GM12878 (cell line): ENCODE measurements around the gene ZNF142. TPM values are rescaled to one million over a fixed set of nuclear protein-coding genes. Genes with fewer than 3 reads are reported as not detected.

Source experiments
- ATAC-seq: fragments of 200-7000 bp; cut with Tn5 transposase; 3 replicates; pipeline ENCODE4 v1.9.1; 2020; ENCODE audit warnings: mild to moderate bottlenecking, moderate library complexity
- BruUV-seq: library from RNA; stranded (reverse); fragments of 400-500 nt; replicated peaks from 2 replicates; lab custom pipeline; 2021; lab: Mats Ljungman, UMichigan
- CTCF ChIA-PET: fragments of 300-600 bp; sonication (Branson Sonifier 250); formaldehyde crosslinking; extraction: SDS; loops from one replicate; lab custom pipeline; 2021; ENCODE audit warnings: inconsistent platforms; lab: Yijun Ruan, JAX
- POLR2A ChIA-PET: fragments of 350-600 bp; formaldehyde crosslinking; extraction: SDS; loops from one replicate; lab custom pipeline; 2021; ENCODE audit warnings: inconsistent platforms; lab: Charles Lee
- RAD21 ChIA-PET: fragments of 300-600 bp; sonication (Branson Sonifier 250); formaldehyde crosslinking; loops from one replicate; lab custom pipeline; 2023; ENCODE audit warnings: antibody characterized with exemption; ENCODE audit not compliant: unreplicated experiment; lab: Charles Lee
- SMC1A ChIA-PET: fragments of 300-600 bp; sonication (Branson Sonifier 250); formaldehyde crosslinking; loops from one replicate; lab custom pipeline; 2023; ENCODE audit not compliant: unreplicated experiment, uncharacterized antibody; lab: Charles Lee
- DNase-seq: peaks from one replicate; pipeline ENCODE4 v3.0.0-alpha.2; 2011; ENCODE audit warnings: low read depth, low spot score
- FAIRE-seq: peaks from 3 replicates; lab custom pipeline; 2011; peaks lifted over from hg19 to GRCh38; lab: Jason Lieb, UNC
- H2AFZ ChIP-seq: 2 replicates; pipeline ENCODE4 v1.6.0; 2011; ENCODE audit warnings: low read depth, low read length, control low read depth; ENCODE audit not compliant: control insufficient read depth
- H3K27ac ChIP-seq: 2 replicates; pipeline ENCODE4 v1.5.1; 2011; ENCODE audit warnings: control low read depth; ENCODE audit not compliant: control insufficient read depth, insufficient read depth
- H3K27me3 ChIP-seq, 2 experiments: replicated peaks in 1 of 2; 2 replicates each; pipeline versions ENCODE4 v1.6.0 to v1.6.1; 2011; ENCODE audit warnings: low read length in 1 of 2; ENCODE audit not compliant: control insufficient read depth in 2 of 2, insufficient read depth in 2 of 2
- H3K36me3 ChIP-seq, 2 experiments: 2 replicates each; pipeline ENCODE4 v1.5.1; 2011; ENCODE audit warnings: low read length in 1 of 2; ENCODE audit not compliant: control insufficient read depth in 2 of 2, insufficient read depth in 2 of 2
- H3K4me1 ChIP-seq: 2 replicates; pipeline ENCODE4 v1.6.1; 2011; ENCODE audit warnings: mild to moderate bottlenecking, low read length, moderate library complexity, mixed read lengths; ENCODE audit not compliant: control insufficient read depth, insufficient read depth
- H3K4me2 ChIP-seq: 2 replicates; pipeline ENCODE4 v1.6.0; 2011; ENCODE audit warnings: control low read depth; ENCODE audit not compliant: control insufficient read depth, insufficient read depth
- H3K4me3 ChIP-seq: fragments of 200-600 bp; sonication (generic); 2 replicates; pipeline ENCODE4 v1.5.1; 2016
- H3K79me2 ChIP-seq: 2 replicates; pipeline ENCODE4 v1.6.0; 2011; ENCODE audit warnings: low read length; ENCODE audit not compliant: control insufficient read depth, insufficient read depth
- H3K9ac ChIP-seq: 2 replicates; pipeline ENCODE4 v1.8.0; 2011; ENCODE audit warnings: low read length, control low read depth, mixed read lengths; ENCODE audit not compliant: control insufficient read depth, insufficient read depth
- H3K9me3 ChIP-seq: replicated peaks from 3 replicates; pipeline ENCODE4 v1.5.1; 2011; ENCODE audit warnings: mild to moderate bottlenecking, low read length; ENCODE audit not compliant: control insufficient read depth, insufficient read depth
- H4K20me1 ChIP-seq: 2 replicates; pipeline ENCODE4 v1.6.0; 2011; ENCODE audit not compliant: control insufficient read depth, insufficient read depth
- CHD4 ChIP-seq: fragments of 200-600 bp; sonication (generic); IDR thresholded peaks from 2 replicates; pipeline ENCODE4 v1.6.1; 2016; ENCODE audit warnings: mild to moderate bottlenecking
- CREM ChIP-seq: IDR thresholded peaks from 2 replicates; pipeline ENCODE4 v1.6.1; 2014; ENCODE audit warnings: antibody characterized with exemption, low read depth
- LARP7 ChIP-seq: fragments of 450-650 bp; IDR thresholded peaks from 2 replicates; pipeline ENCODE4 v1.6.1; 2017; ENCODE audit warnings: mild to moderate bottlenecking
- NR2F1 ChIP-seq: fragments of 450-650 bp; conservative IDR thresholded peaks from 2 replicates; pipeline ENCODE4 v1.6.1; 2017; ENCODE audit warnings: mild to moderate bottlenecking
- RCOR1 ChIP-seq: conservative IDR thresholded peaks from 2 replicates; pipeline ENCODE4 v1.6.1; 2012; ENCODE audit warnings: low read depth, low read length, improper control_type of control experiment
- USF1 ChIP-seq: IDR thresholded peaks from 2 replicates; pipeline ENCODE4 v1.6.1; 2011; ENCODE audit warnings: borderline replicate concordance, low read depth, mild to moderate bottlenecking, moderate library complexity, mixed read lengths, low read length; ENCODE audit not compliant: insufficient read depth; ENCODE audit errors: extremely low read length
- WGBS: methylation state at CpG from one replicate; pipeline ENCODE4 v1.1.6; 2016; ENCODE audit warnings: low lambda C conversion rate; ENCODE audit not compliant: insufficient replicate concordance, insufficient coverage; ENCODE audit errors: missing lambda C conversion rate; 5-methylcytosine and 5-hydroxymethylcytosine counted together
- in situ Hi-C: fragments of 300-500 bp; cut with MboI; formaldehyde crosslinking; loops from 9 replicates; pipeline ENCODE4 v1.14.3; 2018; ENCODE audit warnings: mixed read lengths
- intact Hi-C: fragments of 100-400 bp; cut with micrococcal nuclease; formaldehyde crosslinking; loops from one replicate; pipeline ENCODE4 v1.14.2; 2022; ENCODE audit not compliant: unreplicated experiment
- polyA plus RNA-seq, 11 experiments: library from polyadenylated mRNA; depleted of rRNA in 4 of 11; unstranded in 6 of 11; stranded (reverse) in 5 of 11; fragments of >200 nt; fragmentation: Nextera tagmentation in 4 of 11; fragmentation: Illumina TruSeq in 1 of 11; extraction: Ambion mirVana in 4 of 11; extraction: Trizol in 1 of 11; gene quantifications; 1 replicate in 1 of 11; 2 replicates in 10 of 11; pipeline versions ENCODE4 v1.2.1 to v1.2.3, GENCODE V29; 2011 to 2016; ENCODE audit warnings: inconsistent platforms in 2 of 11, missing spikeins in 2 of 11, low read depth in 1 of 11
- total RNA-seq, 4 experiments: library from RNA; depleted of rRNA in 3 of 4; stranded (reverse); fragments of >200 nt in 3 of 4; fragmentation: Illumina TruSeq in 1 of 4; extraction: Trizol in 1 of 4; gene quantifications; 2 replicates each; pipeline versions ENCODE4 v1.2.1 to v1.2.3, GENCODE V29; 2013 to 2021

The ZNF142 gene
- total and polyA plus RNA-seq, 10 of the 15 experiments (the other 5 are each of a cell fraction or from before 2014, with no cell fraction given), result 1.3 to 40.9 (median 15.0) TPM

GRCh38 chr2:218643751-218644310 is 15.6 kb downstream of the ZNF142 start:
- WGBS, result 98% methylated on average over 10 of the region's 10 CpGs
- H3K27me3 ChIP-seq, result no peaks in the 10 kb centered on the region
- intact Hi-C loops (no loop called here), in situ Hi-C loops (no loop called here)
- H3K36me3 ChIP-seq, result peaks cover 32 to 33% of the 10 kb centered on the region in 2 experiments
- RAD21 ChIA-PET, result interaction anchor here (0.6 kb wide), 1 partner anchor 285 kb away, joined by 3 read pairs; no protein-coding TSS in a partner anchor
- ATAC-seq (no peak), DNase-seq (no peak), FAIRE-seq (no peak)
- H4K20me1 ChIP-seq, result no peaks in the 10 kb centered on the region
- no peaks in the 10 kb centered on the region for H3K9me3 ChIP-seq
- no peaks in the 10 kb centered on the region for H3K4me1 ChIP-seq
- TF ChIP-seq USF1 (no peak), LARP7 (no peak), CREM (no peak), CHD4 (no peak)
- SMC1A ChIA-PET, result interaction anchor here (0.6 to 0.8 kb wide), 2 partner anchors 173 to 283 kb away, joined by 3 read pairs; no protein-coding TSS in a partner anchor
- no TSS peak for BruUV-seq
- H3K27ac ChIP-seq, result no peak overlapping the region
- H3K9ac ChIP-seq, result no peak overlapping the region
- no peak overlapping the region for H3K4me3 ChIP-seq
- POLR2A ChIA-PET, result no interaction called here
- H2AFZ ChIP-seq, result no peak overlapping the region
- peaks cover 2% of the 10 kb centered on the region; the same call in 1 of the 2 replicates for H3K79me2 ChIP-seq
- CTCF ChIA-PET, result interaction anchor here (0.6 to 1.2 kb wide), 2 partner anchors 12 to 69 kb away, joined by 3 read pairs; no protein-coding TSS in a partner anchor
- no peak overlapping the region for H3K4me2 ChIP-seq

- 100% methylated on average over 17 of the region's 17 CpGs for WGBS
- peaks cover 29 to 34% of the 10 kb centered on the region in 2 experiments for H3K36me3 ChIP-seq
- H3K4me3 ChIP-seq, result no peak overlapping the region
- H3K79me2 ChIP-seq, result no peaks in the 10 kb centered on the region
- H3K4me1 ChIP-seq, result no peaks in the 10 kb centered on the region
- no peaks in the 10 kb centered on the region for H3K27me3 ChIP-seq
- H4K20me1 ChIP-seq, result no peaks in the 10 kb centered on the region
- POLR2A ChIA-PET, result no interaction called here
- CTCF ChIA-PET, result no interaction called here
- no peak overlapping the region for H3K4me2 ChIP-seq
- SMC1A ChIA-PET, result no interaction called here
- H3K9ac ChIP-seq, result no peak overlapping the region
- H3K9me3 ChIP-seq, result no peaks in the 10 kb centered on the region
- RAD21 ChIA-PET, result no interaction called here
- no peak for ATAC-seq
- no peak overlapping the region for H3K27ac ChIP-seq
- intact Hi-C loops (no loop called here), in situ Hi-C loops (no loop called here)
- H2AFZ ChIP-seq, result no peak overlapping the region
- BruUV-seq, result no TSS peak
- no peak for TF ChIP-seq RCOR1
- no peak for TF ChIP-seq NR2F1
- no peak for TF ChIP-seq USF1
- TF ChIP-seq, all 136 proteins: peak for 0
- FAIRE-seq (no peak), DNase-seq (no peak)
Observed at GRCh38 chr2:218642786-218643185, 16.6 kb downstream of the ZNF142 start.
